Activated T-cell treated with anti-CD3 and anti-CD28 coated beads, Interleukin-2, amount 50 U/mL, for 4 hours (primary cell): Measurements from ENCODE around the gene ZNF284. TPM values are rescaled to one million over a fixed set of nuclear protein-coding genes. Genes with fewer than 3 reads are reported as not detected.
A peak's percentile ranks its signal among the peaks of the same experiment; 100 is the strongest.

Source experiments
- ATAC-seq, 2 donors: fragments of 200-7000 bp; cut with Tn5 transposase; one replicate each; pipeline ENCODE4 v1.10.0; 2021
- DNase-seq: peaks from one replicate; pipeline ENCODE4 v3.0.0-alpha.2; 2020
- H3K27me3 Mint-ChIP-seq: one replicate; pipeline ENCODE4 v1.8.0; 2021; ENCODE audit warnings: low read depth, mixed read lengths
- H3K36me3 Mint-ChIP-seq: one replicate; pipeline ENCODE4 v1.8.0; 2022; ENCODE audit warnings: mixed read lengths; ENCODE audit not compliant: insufficient read depth
- H3K4me1 Mint-ChIP-seq: one replicate; pipeline ENCODE4 v1.8.0; 2021; ENCODE audit warnings: low read depth, mixed read lengths
- H3K4me3 Mint-ChIP-seq: one replicate; pipeline ENCODE4 v1.8.0; 2021; ENCODE audit warnings: mild to moderate bottlenecking, moderate library complexity, mixed read lengths
- H3K9me3 Mint-ChIP-seq: one replicate; pipeline ENCODE4 v1.8.0; 2021; ENCODE audit warnings: mixed read lengths
- total RNA-seq, 3 donors: library from RNA; stranded (reverse); gene quantifications; one replicate each; pipeline ENCODE4 v1.2.1, GENCODE V29; 2021

Gene ZNF284
- total RNA-seq, result 1 to 10 TPM; 1.3 to 1.5 (median 1.4) TPM

- DNase-seq (peak; percentile 79), ATAC-seq (peak; percentile 99)
- peaks cover 26% of the 10 kb centered on the region for H3K4me1 Mint-ChIP-seq
- H3K27me3 Mint-ChIP-seq, result no peaks in the 10 kb centered on the region
- H3K36me3 Mint-ChIP-seq, result peaks cover 20% of the 10 kb centered on the region
- H3K9me3 Mint-ChIP-seq, result peaks cover 30% of the 10 kb centered on the region
- H3K4me3 Mint-ChIP-seq, result peak within 1 kb of the TSS; percentile 93
These were observed at the start of gene ZNF284 for GRCh38 chr19:44071824-44072542. Gene ZNF284 (plus strand): TSS chr19:44072159. CDS start chr19:44076390, 4,231 bp downstream.

- Mint-ChIP-seq H3K4me3 (peak overlapping the region; percentile 96), H3K36me3 (peaks cover 45% of the 10 kb centered on the region), H3K4me1 (peaks cover 19% of the 10 kb centered on the region), H3K27me3 (peaks cover 11% of the 10 kb centered on the region), H3K9me3 (peaks cover 41% of the 10 kb centered on the region)
- no peak for ATAC-seq
- DNase-seq, result no peak
These were observed 47.1 kb upstream of the ZNF284 start for GRCh38 chr19:44024900-44025216.

- Mint-ChIP-seq H3K9me3 (peaks cover 39% of the 10 kb centered on the region), H3K36me3 (peaks cover 45% of the 10 kb centered on the region), H3K27me3 (peaks cover 8% of the 10 kb centered on the region), H3K4me3 (peak within 1 kb of the TSS; percentile 96), H3K4me1 (peaks cover 19% of the 10 kb centered on the region)
- DNase-seq (peak; percentile 75), ATAC-seq (peak; percentile 99 to 100)
These were observed 46.6 kb upstream of the ZNF284 start, which contains the start of gene ZNF222 for GRCh38 chr19:44025217-44025936. Gene ZNF222 (plus strand): TSS chr19:44025379. CDS start chr19:44025437, 58 bp downstream.

GRCh38 chr19:44026622-44027021 is 45.3 kb upstream of the ZNF284 start:
- Mint-ChIP-seq H3K9me3 (peaks cover 42% of the 10 kb centered on the region), H3K36me3 (peaks cover 56% of the 10 kb centered on the region), H3K27me3 (peaks cover 3% of the 10 kb centered on the region), H3K4me1 (peaks cover 19% of the 10 kb centered on the region), H3K4me3 (no peak overlapping the region)
- DNase-seq (no peak), ATAC-seq (no peak)

- Mint-ChIP-seq H3K27me3 (no peaks in the 10 kb centered on the region), H3K4me3 (no peak overlapping the region), H3K36me3 (peaks cover 61% of the 10 kb centered on the region), H3K4me1 (no peaks in the 10 kb centered on the region), H3K9me3 (peaks cover 51% of the 10 kb centered on the region)
- DNase-seq (no peak), ATAC-seq (no peak)
These were observed 39.9 kb upstream of the ZNF284 start for GRCh38 chr19:44032001-44032610.

- DNase-seq, result no peak
- peaks cover 15% of the 10 kb centered on the region for H3K27me3 Mint-ChIP-seq
- H3K36me3 Mint-ChIP-seq, result peaks cover 3% of the 10 kb centered on the region
- H3K9me3 Mint-ChIP-seq, result peaks cover 48% of the 10 kb centered on the region
- H3K4me1 Mint-ChIP-seq, result no peaks in the 10 kb centered on the region
- H3K4me3 Mint-ChIP-seq, result no peak overlapping the region
- no peak for ATAC-seq
These were observed 29.8 kb upstream of the ZNF284 start for GRCh38 chr19:44042147-44042546.

GRCh38 chr19:44050740-44051649 is 21.0 kb upstream of the ZNF284 start:
- peak; percentile 47 to 59 for ATAC-seq
- Mint-ChIP-seq H3K9me3 (peaks cover 21% of the 10 kb centered on the region), H3K36me3 (peaks cover 16% of the 10 kb centered on the region), H3K4me1 (peaks cover 21% of the 10 kb centered on the region), H3K27me3 (peaks cover 2% of the 10 kb centered on the region), H3K4me3 (peak overlapping the region; percentile 90)
- DNase-seq, result no peak

- peak; percentile 95 to 98 for ATAC-seq
These were observed 20.1 kb upstream of the ZNF284 start, which contains the start of gene ZNF223 for GRCh38 chr19:44051650-44052402. Gene ZNF223 (plus strand): TSS chr19:44052036. CDS start chr19:44055177, 3,141 bp downstream.

GRCh38 chr19:44055870-44056269 is 16.1 kb upstream of the ZNF284 start:
- Mint-ChIP-seq H3K9me3 (peaks cover 26% of the 10 kb centered on the region), H3K36me3 (peaks cover 47% of the 10 kb centered on the region), H3K4me3 (no peak overlapping the region), H3K27me3 (no peaks in the 10 kb centered on the region), H3K4me1 (peaks cover 16% of the 10 kb centered on the region)
- ATAC-seq (no peak), DNase-seq (no peak)

More at GRCh38 chr19:44051650-44052402, 20.1 kb upstream of the ZNF284 start, which contains the start of gene ZNF223:
- Mint-ChIP-seq H3K27me3 (no peaks in the 10 kb centered on the region), H3K4me3 (peak within 1 kb of the TSS; percentile 90), H3K36me3 (peaks cover 19% of the 10 kb centered on the region), H3K9me3 (peaks cover 21% of the 10 kb centered on the region), H3K4me1 (peaks cover 21% of the 10 kb centered on the region)
- peak; percentile 63 for DNase-seq

GRCh38 chr19:44059229-44059628 is 12.7 kb upstream of the ZNF284 start:
- DNase-seq (no peak), ATAC-seq (no peak)
- Mint-ChIP-seq H3K27me3 (no peaks in the 10 kb centered on the region), H3K4me1 (no peaks in the 10 kb centered on the region), H3K36me3 (peaks cover 78% of the 10 kb centered on the region), H3K4me3 (no peak overlapping the region), H3K9me3 (peaks cover 32% of the 10 kb centered on the region)

- no peak for ATAC-seq
- Mint-ChIP-seq H3K36me3 (peaks cover 72% of the 10 kb centered on the region), H3K27me3 (no peaks in the 10 kb centered on the region), H3K4me1 (no peaks in the 10 kb centered on the region), H3K4me3 (no peak overlapping the region), H3K9me3 (peaks cover 30% of the 10 kb centered on the region)
- DNase-seq, result no peak
These were observed 10.9 kb upstream of the ZNF284 start for GRCh38 chr19:44061038-44061437.

- peaks cover 45% of the 10 kb centered on the region for H3K9me3 Mint-ChIP-seq
- H3K4me3 Mint-ChIP-seq, result no peak overlapping the region
- ATAC-seq (no peak), DNase-seq (no peak)
- H3K4me1 Mint-ChIP-seq, result peaks cover 4% of the 10 kb centered on the region
- no peaks in the 10 kb centered on the region for H3K27me3 Mint-ChIP-seq
- H3K36me3 Mint-ChIP-seq, result peaks cover 55% of the 10 kb centered on the region
These were observed 5.7 kb upstream of the ZNF284 start for GRCh38 chr19:44066305-44066704.

- H3K9me3 Mint-ChIP-seq, result peaks cover 45% of the 10 kb centered on the region
- peaks cover 23% of the 10 kb centered on the region for H3K4me1 Mint-ChIP-seq
- ATAC-seq (no peak), DNase-seq (no peak)
- peaks cover 29% of the 10 kb centered on the region for H3K36me3 Mint-ChIP-seq
- H3K4me3 Mint-ChIP-seq, result no peak overlapping the region
- H3K27me3 Mint-ChIP-seq, result no peaks in the 10 kb centered on the region
These were observed 2.5 kb upstream of the ZNF284 start for GRCh38 chr19:44069415-44069814.
